Neural cell (in vitro differentiated cells): Measurements from ENCODE around the gene CPNE4. TPM values are rescaled to one million over a fixed set of nuclear protein-coding genes. Genes with fewer than 3 reads are reported as not detected.

Source experiments
- H2AFZ ChIP-seq: fragments of 200-600, 300-800 bp; sonication (generic), shearing (Covaris generic); 2 replicates; pipeline ENCODE4 v1.6.0; 2014; ENCODE audit warnings: low read depth, mild to moderate bottlenecking, antibody characterized with exemption, low read length, moderate library complexity
- H3F3A ChIP-seq: fragments of 200-600 bp; shearing (Covaris generic); 2 replicates; pipeline ENCODE4 v1.6.1; 2016; ENCODE audit warnings: mild to moderate bottlenecking, moderate library complexity, mixed read lengths, antibody characterized with exemption, low read length; ENCODE audit not compliant: insufficient read depth, poor library complexity, severe bottlenecking
- H3K27ac ChIP-seq: fragments of 200-600, 300-800 bp; sonication (generic), shearing (Covaris generic); 2 replicates; pipeline ENCODE4 v1.5.1; 2014; ENCODE audit warnings: mild to moderate bottlenecking, low read length, moderate library complexity
- H3K27me3 ChIP-seq: fragments of 300-800, 200-600 bp; sonication (generic), shearing (Covaris generic); 2 replicates; pipeline ENCODE4 v1.6.0; 2014; ENCODE audit warnings: mild to moderate bottlenecking, low read depth, low read length, moderate library complexity; ENCODE audit not compliant: insufficient read depth
- H3K36me3 ChIP-seq: fragments of 300-800, 200-600 bp; sonication (generic), shearing (Covaris generic); 2 replicates; pipeline ENCODE4 v1.5.1; 2014; ENCODE audit warnings: mild to moderate bottlenecking, antibody characterized with exemption, low read length, moderate library complexity; ENCODE audit not compliant: insufficient read depth
- H3K4me2 ChIP-seq: fragments of 300-800, 200-600 bp; sonication (generic), shearing (Covaris generic); 2 replicates; pipeline ENCODE4 v1.6.0; 2014; ENCODE audit warnings: mild to moderate bottlenecking, low read length
- H3K4me3 ChIP-seq: fragments of 300-800, 200-600 bp; sonication (generic), shearing (Covaris generic); 2 replicates; pipeline ENCODE4 v1.5.1; 2014; ENCODE audit warnings: mild to moderate bottlenecking, low read length, moderate library complexity
- H3K79me2 ChIP-seq: fragments of 200-600 bp; shearing (Covaris generic); replicated peaks from 2 replicates; pipeline ENCODE4 v1.6.0; 2014; ENCODE audit warnings: mild to moderate bottlenecking, low read length, moderate library complexity; ENCODE audit not compliant: insufficient read depth
- H3K9ac ChIP-seq: fragments of 300-800, 200-600 bp; sonication (generic), shearing (Covaris generic); 2 replicates; pipeline ENCODE4 v1.6.1; 2016; ENCODE audit warnings: mild to moderate bottlenecking, low read length, mixed read lengths
- H3K9me2 ChIP-seq: fragments of 200-600 bp; shearing (Covaris generic); 2 replicates; pipeline ENCODE4 v1.6.1; 2016; ENCODE audit warnings: mild to moderate bottlenecking, low read length, mixed read lengths; ENCODE audit not compliant: insufficient read depth
- H3K9me3 ChIP-seq: fragments of 200-600, 300-800 bp; sonication (generic), shearing (Covaris generic); 2 replicates; pipeline ENCODE4 v1.6.1; 2016; ENCODE audit warnings: mild to moderate bottlenecking, mixed run types, low read length, moderate library complexity, mixed read lengths
- H4K20me1 ChIP-seq: fragments of 200-600 bp; shearing (Covaris generic); 2 replicates; pipeline ENCODE4 v1.6.1; 2016; ENCODE audit warnings: mild to moderate bottlenecking, mixed run types; ENCODE audit not compliant: insufficient read depth
- EP300 ChIP-seq: fragments of 450-650 bp; conservative IDR thresholded peaks from 2 replicates; pipeline ENCODE4 v1.6.1; 2014; ENCODE audit warnings: antibody characterized with exemption, mild to moderate bottlenecking, moderate library complexity; ENCODE audit not compliant: poor library complexity, severe bottlenecking
- EZH2 ChIP-seq: fragments of 200-600, 300-800 bp; shearing (Covaris generic), sonication (generic); IDR thresholded peaks from 2 replicates; pipeline ENCODE4 v1.6.1; 2014; ENCODE audit warnings: antibody characterized with exemption, low read length, borderline replicate concordance, mild to moderate bottlenecking; ENCODE audit not compliant: insufficient read depth, poor library complexity, severe bottlenecking
- MXI1 ChIP-seq: fragments of 450-650 bp; conservative IDR thresholded peaks from 2 replicates; pipeline ENCODE4 v1.6.1; 2014; ENCODE audit warnings: antibody characterized with exemption, mild to moderate bottlenecking; ENCODE audit not compliant: poor library complexity, severe bottlenecking
- POLR2AphosphoS5 ChIP-seq: IDR thresholded peaks from 2 replicates; pipeline ENCODE4 v1.6.1; 2012
- RAD21 ChIP-seq: fragments of 450-650 bp; conservative IDR thresholded peaks from 2 replicates; pipeline ENCODE4 v1.6.1; 2014; ENCODE audit warnings: antibody characterized with exemption, mild to moderate bottlenecking, moderate library complexity
- SMC3 ChIP-seq: fragments of 450-650 bp; conservative IDR thresholded peaks from 2 replicates; pipeline ENCODE4 v1.6.1; 2014; ENCODE audit warnings: antibody characterized with exemption, mild to moderate bottlenecking, moderate library complexity; ENCODE audit not compliant: poor library complexity
- TAF1 ChIP-seq: IDR thresholded peaks from 2 replicates; pipeline ENCODE4 v1.6.1; 2012; ENCODE audit warnings: low read depth
- polyA plus RNA-seq: library from polyadenylated mRNA; depleted of rRNA; stranded (reverse); fragments of >200 nt; gene quantifications from 2 replicates; pipeline ENCODE4 v1.2.3, GENCODE V29; 2014
- TF ChIP-seq, protein P1 (sequence below): IDR thresholded peaks from 2 replicates; pipeline ENCODE4 v1.6.1; 2012; ENCODE audit warnings: borderline replicate concordance
- TF ChIP-seq, protein P2 (sequence below): fragments of 450-650 bp; IDR thresholded peaks from 2 replicates; pipeline ENCODE4 v1.5.1; 2014; ENCODE audit warnings: antibody characterized with exemption, mild to moderate bottlenecking, moderate library complexity; ENCODE audit not compliant: poor library complexity, severe bottlenecking

Gene CPNE4
- polyA plus RNA-seq, 1 donor from 2014 or later = 0.59 TPM

DNA sequence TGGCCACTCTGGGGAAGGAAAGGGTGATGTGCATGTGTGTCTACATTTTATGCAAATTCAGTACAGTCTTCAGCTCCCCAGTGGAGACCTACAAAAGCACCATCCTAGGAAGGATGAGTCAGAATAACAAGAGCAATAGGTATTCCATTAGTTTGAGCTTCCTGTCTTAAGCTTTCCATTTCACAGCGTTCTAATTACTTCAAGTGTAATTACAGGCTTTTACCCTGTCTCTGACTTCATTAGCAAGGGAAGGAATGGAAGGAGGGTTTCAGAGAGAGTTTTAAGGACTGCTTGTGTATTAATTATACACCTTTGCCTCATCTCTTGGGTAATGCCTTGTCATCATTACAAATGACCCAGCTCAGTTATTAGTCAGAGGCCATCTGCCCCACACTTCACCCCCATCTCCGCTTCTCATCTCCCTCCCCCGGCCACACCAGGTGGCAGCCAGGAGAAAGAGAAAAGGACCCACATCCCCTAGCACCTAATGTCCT lies 329.2 kb downstream of the CPNE4 start:
- TF ChIP-seq EZH2 (no peak), POLR2AphosphoS5 (no peak), EP300 (no peak), RAD21 (no peak), TAF1 (no peak)
- TF ChIP-seq, protein P1, sequence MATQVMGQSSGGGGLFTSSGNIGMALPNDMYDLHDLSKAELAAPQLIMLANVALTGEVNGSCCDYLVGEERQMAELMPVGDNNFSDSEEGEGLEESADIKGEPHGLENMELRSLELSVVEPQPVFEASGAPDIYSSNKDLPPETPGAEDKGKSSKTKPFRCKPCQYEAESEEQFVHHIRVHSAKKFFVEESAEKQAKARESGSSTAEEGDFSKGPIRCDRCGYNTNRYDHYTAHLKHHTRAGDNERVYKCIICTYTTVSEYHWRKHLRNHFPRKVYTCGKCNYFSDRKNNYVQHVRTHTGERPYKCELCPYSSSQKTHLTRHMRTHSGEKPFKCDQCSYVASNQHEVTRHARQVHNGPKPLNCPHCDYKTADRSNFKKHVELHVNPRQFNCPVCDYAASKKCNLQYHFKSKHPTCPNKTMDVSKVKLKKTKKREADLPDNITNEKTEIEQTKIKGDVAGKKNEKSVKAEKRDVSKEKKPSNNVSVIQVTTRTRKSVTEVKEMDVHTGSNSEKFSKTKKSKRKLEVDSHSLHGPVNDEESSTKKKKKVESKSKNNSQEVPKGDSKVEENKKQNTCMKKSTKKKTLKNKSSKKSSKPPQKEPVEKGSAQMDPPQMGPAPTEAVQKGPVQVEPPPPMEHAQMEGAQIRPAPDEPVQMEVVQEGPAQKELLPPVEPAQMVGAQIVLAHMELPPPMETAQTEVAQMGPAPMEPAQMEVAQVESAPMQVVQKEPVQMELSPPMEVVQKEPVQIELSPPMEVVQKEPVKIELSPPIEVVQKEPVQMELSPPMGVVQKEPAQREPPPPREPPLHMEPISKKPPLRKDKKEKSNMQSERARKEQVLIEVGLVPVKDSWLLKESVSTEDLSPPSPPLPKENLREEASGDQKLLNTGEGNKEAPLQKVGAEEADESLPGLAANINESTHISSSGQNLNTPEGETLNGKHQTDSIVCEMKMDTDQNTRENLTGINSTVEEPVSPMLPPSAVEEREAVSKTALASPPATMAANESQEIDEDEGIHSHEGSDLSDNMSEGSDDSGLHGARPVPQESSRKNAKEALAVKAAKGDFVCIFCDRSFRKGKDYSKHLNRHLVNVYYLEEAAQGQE = no peak
- Histone ChIP-seq H3K9me3 (no peaks in the 10 kb centered on the region), H2AFZ (no peak overlapping the region), H3K27ac (no peak overlapping the region), H4K20me1 (no peaks in the 10 kb centered on the region), H3K9ac (no peak overlapping the region), H3F3A (no peaks in the 10 kb centered on the region), H3K4me2 (no peak overlapping the region), H3K4me3 (no peak overlapping the region), H3K27me3 (no peaks in the 10 kb centered on the region), H3K36me3 (no peaks in the 10 kb centered on the region), H3K79me2 (no peaks in the 10 kb centered on the region), H3K9me2 (no peaks in the 10 kb centered on the region)

DNA sequence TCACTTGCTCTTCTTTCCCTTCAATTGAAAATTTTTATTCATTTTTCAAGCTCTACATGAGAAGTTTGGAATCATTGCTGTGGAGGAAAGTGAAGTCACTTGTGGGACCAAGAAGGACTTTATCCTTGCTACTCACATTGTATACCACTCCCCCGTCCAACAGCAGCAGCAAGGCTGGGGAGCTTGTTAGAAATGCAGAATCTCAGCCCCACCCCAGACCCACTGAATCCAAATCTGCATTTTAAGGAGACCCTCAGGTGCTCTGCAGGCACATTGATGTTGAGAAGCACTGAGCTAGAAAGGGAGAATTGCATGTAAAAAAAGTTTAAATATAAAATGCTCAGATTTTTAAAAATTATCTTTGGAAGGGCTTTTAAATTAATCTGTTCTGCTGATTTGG lies 329.7 kb downstream of the CPNE4 start:
- Histone ChIP-seq H3K27ac (no peak overlapping the region), H2AFZ (no peak overlapping the region), H3K27me3 (no peaks in the 10 kb centered on the region), H3K4me2 (no peak overlapping the region), H3K9me2 (no peaks in the 10 kb centered on the region), H3K4me3 (no peak overlapping the region), H3K9me3 (no peaks in the 10 kb centered on the region), H3K79me2 (no peaks in the 10 kb centered on the region), H3K9ac (no peak overlapping the region), H3F3A (no peaks in the 10 kb centered on the region), H3K36me3 (no peaks in the 10 kb centered on the region), H4K20me1 (no peaks in the 10 kb centered on the region)
- no peak for TF ChIP-seq EZH2
- no peak for TF ChIP-seq TAF1
- TF ChIP-seq POLR2AphosphoS5 = no peak
- no peak for TF ChIP-seq MXI1
- TF ChIP-seq RAD21 = no peak
- TF ChIP-seq SMC3 = no peak
- TF ChIP-seq, protein P1 = no peak
- TF ChIP-seq, protein P2, sequence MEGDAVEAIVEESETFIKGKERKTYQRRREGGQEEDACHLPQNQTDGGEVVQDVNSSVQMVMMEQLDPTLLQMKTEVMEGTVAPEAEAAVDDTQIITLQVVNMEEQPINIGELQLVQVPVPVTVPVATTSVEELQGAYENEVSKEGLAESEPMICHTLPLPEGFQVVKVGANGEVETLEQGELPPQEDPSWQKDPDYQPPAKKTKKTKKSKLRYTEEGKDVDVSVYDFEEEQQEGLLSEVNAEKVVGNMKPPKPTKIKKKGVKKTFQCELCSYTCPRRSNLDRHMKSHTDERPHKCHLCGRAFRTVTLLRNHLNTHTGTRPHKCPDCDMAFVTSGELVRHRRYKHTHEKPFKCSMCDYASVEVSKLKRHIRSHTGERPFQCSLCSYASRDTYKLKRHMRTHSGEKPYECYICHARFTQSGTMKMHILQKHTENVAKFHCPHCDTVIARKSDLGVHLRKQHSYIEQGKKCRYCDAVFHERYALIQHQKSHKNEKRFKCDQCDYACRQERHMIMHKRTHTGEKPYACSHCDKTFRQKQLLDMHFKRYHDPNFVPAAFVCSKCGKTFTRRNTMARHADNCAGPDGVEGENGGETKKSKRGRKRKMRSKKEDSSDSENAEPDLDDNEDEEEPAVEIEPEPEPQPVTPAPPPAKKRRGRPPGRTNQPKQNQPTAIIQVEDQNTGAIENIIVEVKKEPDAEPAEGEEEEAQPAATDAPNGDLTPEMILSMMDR = no peak
- no peak for TF ChIP-seq EP300
